H1 (cell line): ENCODE measurements around the gene CYP1A2. TPM values are rescaled to one million over a fixed set of nuclear protein-coding genes. Genes with fewer than 3 reads are reported as not detected.
A peak's percentile ranks its signal among the peaks of the same experiment; 100 is the strongest.

Experiments
- ASH2L ChIP-seq: fragments of 200-600, 300-600 bp; sonication (generic); IDR thresholded peaks from one replicate; pipeline ENCODE4 v1.7.1; 2017; ENCODE audit warnings: low read length
- CREB1 ChIP-seq: IDR thresholded peaks from 2 replicates; pipeline ENCODE4 v1.6.1; 2012; ENCODE audit warnings: inconsistent platforms
- CTCF ChIP-seq, 3 experiments: IDR thresholded peaks; 1 replicate in 2 of 3; 2 replicates in 1 of 3; pipeline versions ENCODE4 v1.5.1 to v1.6.1; 2011; ENCODE audit warnings: low read length in 3 of 3, mild to moderate bottlenecking in 3 of 3, inconsistent platforms in 2 of 3, low read depth in 1 of 3, moderate library complexity in 1 of 3; ENCODE audit not compliant: insufficient read depth in 1 of 3; ENCODE audit errors: control extremely low read depth in 1 of 3
- EGR1 ChIP-seq: IDR thresholded peaks from 2 replicates; pipeline ENCODE4 v1.6.1; 2011; ENCODE audit warnings: low read depth, low read length, borderline replicate concordance
- EP300 ChIP-seq, 2 experiments: IDR thresholded peaks; 1 replicate in 1 of 2; 2 replicates in 1 of 2; pipeline ENCODE4 v1.6.1; 2011 to 2012; ENCODE audit warnings: low read depth in 2 of 2, low read length in 2 of 2, mild to moderate bottlenecking in 2 of 2, borderline replicate concordance in 1 of 2, inconsistent platforms in 1 of 2, moderate library complexity in 1 of 2
- GABPA ChIP-seq: IDR thresholded peaks from 2 replicates; pipeline ENCODE4 v1.6.1; 2011; ENCODE audit warnings: mild to moderate bottlenecking, low read length, moderate library complexity, borderline replicate concordance; ENCODE audit not compliant: insufficient read depth
- GTF2F1 ChIP-seq: IDR thresholded peaks from 2 replicates; pipeline ENCODE4 v1.6.1; 2012; ENCODE audit warnings: low read depth, low read length, improper control_type of control experiment, borderline replicate concordance
- JUN ChIP-seq: IDR thresholded peaks from 2 replicates; pipeline ENCODE4 v1.6.1; 2011; ENCODE audit warnings: low read depth, mild to moderate bottlenecking, improper control_type of control experiment, low read length
- JUND ChIP-seq: IDR thresholded peaks from 2 replicates; pipeline ENCODE4 v1.6.1; 2011; ENCODE audit warnings: mild to moderate bottlenecking, improper control_type of control experiment, low read length
- KDM4A ChIP-seq: IDR thresholded peaks from one replicate; pipeline ENCODE4 v1.7.1; 2012; ENCODE audit warnings: low read depth, mild to moderate bottlenecking, moderate library complexity, low read length, inconsistent platforms; ENCODE audit not compliant: severe bottlenecking
- KDM5A ChIP-seq: fragments of 200-600 bp; IDR thresholded peaks from 2 replicates; pipeline ENCODE4 v1.7.1; 2012; ENCODE audit warnings: mild to moderate bottlenecking, low read length, inconsistent platforms, mixed read lengths
- PHF8 ChIP-seq: fragments of 200-600 bp; sonication (generic); conservative IDR thresholded peaks from 2 replicates; pipeline ENCODE4 v1.7.1; 2012; ENCODE audit warnings: low read depth, mild to moderate bottlenecking, inconsistent platforms, low read length, moderate library complexity
- POLR2A ChIP-seq, 2 experiments: IDR thresholded peaks; 1 replicate in 1 of 2; 2 replicates in 1 of 2; pipeline ENCODE4 v1.6.1; 2011; ENCODE audit warnings: low read depth in 2 of 2, low read length in 2 of 2, mild to moderate bottlenecking in 2 of 2; ENCODE audit errors: control extremely low read depth in 1 of 2
- RAD21 ChIP-seq, 2 experiments: IDR thresholded peaks in 1 of 2; conservative IDR thresholded peaks in 1 of 2; 2 replicates each; pipeline ENCODE4 v1.6.1; 2011; ENCODE audit warnings: low read depth in 2 of 2, low read length in 2 of 2, improper control_type of control experiment in 1 of 2, inconsistent platforms in 1 of 2, mild to moderate bottlenecking in 1 of 2, moderate library complexity in 1 of 2
- RFX5 ChIP-seq: IDR thresholded peaks from 2 replicates; pipeline ENCODE4 v1.6.1; 2011; ENCODE audit warnings: low read depth, low read length, improper control_type of control experiment, borderline replicate concordance
- SAP30 ChIP-seq: fragments of 300-600 bp; sonication (generic); IDR thresholded peaks from 2 replicates; pipeline ENCODE4 v1.7.1; 2012; ENCODE audit warnings: low read length, moderate library complexity, mild to moderate bottlenecking, inconsistent platforms; ENCODE audit not compliant: insufficient read depth, insufficient replicate concordance
- SP2 ChIP-seq: IDR thresholded peaks from 2 replicates; pipeline ENCODE4 v1.6.1; 2012; ENCODE audit warnings: mild to moderate bottlenecking, low read length, inconsistent platforms
- TCF12 ChIP-seq: IDR thresholded peaks from 2 replicates; pipeline ENCODE4 v1.6.1; 2011; ENCODE audit warnings: low read depth, mild to moderate bottlenecking, low read length
- YY1 ChIP-seq: IDR thresholded peaks from 2 replicates; pipeline ENCODE4 v1.6.1; 2011; ENCODE audit warnings: low read depth, mild to moderate bottlenecking, low read length
- polyA plus RNA-seq, 7 experiments: library from polyadenylated mRNA; depleted of rRNA in 3 of 7; stranded (reverse) in 5 of 7; unstranded in 2 of 7; fragments of >200 nt in 5 of 7; fragments of 200-250 nt in 2 of 7; gene quantifications; 1 replicate in 5 of 7; 2 replicates in 1 of 7; 4 replicates in 1 of 7; pipeline versions ENCODE4 v1.2.1 to v1.2.3, GENCODE V29; 2011 to 2013; ENCODE audit warnings: missing spikeins in 2 of 7, mixed read lengths in 2 of 7
- total RNA-seq: library from RNA; stranded (reverse); fragmentation: NEBNext Ultra II Directional; extraction: Animal tissue kit (Norgen Biotek cat#: 25700); gene quantifications from 2 replicates; pipeline ENCODE4 v1.2.1, GENCODE V29; 2021
- TF ChIP-seq, protein P1 (sequence below): IDR thresholded peaks from 2 replicates; pipeline ENCODE4 v1.6.1; 2011; ENCODE audit warnings: low read length, improper control_type of control experiment

The CYP1A2 gene
- total and polyA plus RNA-seq, 2 of the 8 experiments (the other 6 are each of a cell fraction or from before 2014, with no cell fraction given) = not detected

GRCh38 chr15:74725845-74726773 lies 22.5 kb upstream of the CYP1A2 start (continued):
- TF ChIP-seq PHF8 (0 out of 2 replicates have a peak, but pooled peaks have one; percentile 14), CREB1 (no peak), SAP30 (no peak), SP2 (no peak), CTCF (IDR thresholded peaks at IDR 0.05; ENCODE audit: control extremely low read depth in 1 of 3, insufficient read depth in 1 of 3, low read depth in 1 of 3, low read length in 3 of 3) (no peak), KDM4A (peak; percentile 89), TCF12 (no peak), KDM5A (no peak), JUND (no peak), RAD21 (IDR thresholded peaks at IDR 0.05 in 1 of 2, conservative IDR thresholded peaks at IDR 0.05 in 1 of 2; ENCODE audit: low read depth in 2 of 2, low read length in 2 of 2) (no peak), EGR1 (no peak), EP300 (IDR thresholded peaks at IDR 0.05; ENCODE audit: borderline replicate concordance in 1 of 2, low read depth in 2 of 2, low read length in 2 of 2) (no peak), ASH2L (peak; percentile 67), JUN (no peak), YY1 (no peak), RFX5 (no peak), GTF2F1 (no peak), GABPA (no peak), POLR2A (IDR thresholded peaks at IDR 0.05; ENCODE audit: control extremely low read depth in 1 of 2, low read depth in 2 of 2, low read length in 2 of 2) (no peak)
- TF ChIP-seq, protein P1, sequence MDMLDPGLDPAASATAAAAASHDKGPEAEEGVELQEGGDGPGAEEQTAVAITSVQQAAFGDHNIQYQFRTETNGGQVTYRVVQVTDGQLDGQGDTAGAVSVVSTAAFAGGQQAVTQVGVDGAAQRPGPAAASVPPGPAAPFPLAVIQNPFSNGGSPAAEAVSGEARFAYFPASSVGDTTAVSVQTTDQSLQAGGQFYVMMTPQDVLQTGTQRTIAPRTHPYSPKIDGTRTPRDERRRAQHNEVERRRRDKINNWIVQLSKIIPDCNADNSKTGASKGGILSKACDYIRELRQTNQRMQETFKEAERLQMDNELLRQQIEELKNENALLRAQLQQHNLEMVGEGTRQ = no peak
